Ovary (tissue), 9 donors: ENCODE data around the gene MYO5B. TPM values are rescaled to one million over a fixed set of nuclear protein-coding genes. Genes with fewer than 3 reads are reported as not detected.

Experiments
- DNase-seq, 5 donors: peaks; one replicate each; pipeline ENCODE4 v3.0.0-alpha.2; 2019 to 2020
- H3K27ac ChIP-seq, 2 donors: fragments of 200-600 bp; one replicate each; pipeline versions ENCODE4 v1.5.1 to v1.8.0; 2019 to 2022
- H3K27me3 ChIP-seq: fragments of 200-600 bp; one replicate; pipeline ENCODE4 v1.8.0; 2022
- H3K36me3 ChIP-seq: fragments of 200-600 bp; sonication (generic); one replicate; pipeline ENCODE4 v1.5.1; 2019
- H3K4me1 ChIP-seq: one replicate; pipeline ENCODE4 v1.8.1; 2013; ENCODE audit warnings: mild to moderate bottlenecking, moderate library complexity; ENCODE audit not compliant: insufficient read depth
- H3K4me3 ChIP-seq: fragments of 200-600 bp; sonication (generic); one replicate; pipeline ENCODE4 v1.5.1; 2017
- H3K9me3 ChIP-seq, 2 donors: fragments of 200-600 bp in 1 of 2; sonication (generic) in 1 of 2; one replicate each; pipeline versions ENCODE4 v1.5.1 to v1.8.1; 2013 to 2019; ENCODE audit warnings: mild to moderate bottlenecking in 1 of 2, moderate library complexity in 1 of 2
- CTCF ChIP-seq, 3 donors: fragments of 450-650 bp in 2 of 3; fragments of 200-600 bp in 1 of 3; IDR thresholded peaks; one replicate each; pipeline versions ENCODE4 v1.5.1 to v1.8.0; 2016 to 2022; ENCODE audit warnings: antibody characterized with exemption in 3 of 3, mild to moderate bottlenecking in 1 of 3
- EP300 ChIP-seq: sonication (generic); formaldehyde crosslinking; IDR thresholded peaks from one replicate; pipeline ENCODE4 v1.6.1; 2017; ENCODE audit warnings: antibody characterized with exemption
- POLR2A ChIP-seq: fragments of 450-650 bp; IDR thresholded peaks from one replicate; pipeline ENCODE4 v1.6.1; 2017; ENCODE audit warnings: antibody characterized with exemption, mild to moderate bottlenecking, moderate library complexity
- WGBS, 3 donors: extraction: QIAGEN DNeasy Blood & Tissue Kit in 1 of 3; methylation state at CpG; one replicate each; pipeline versions ENCODE4 v1.1.5 to v1.1.7; 2013 to 2017; 5-methylcytosine and 5-hydroxymethylcytosine counted together
- intact Hi-C, 4 donors: fragments of 100-400 bp; cut with DNase I; formaldehyde crosslinking; loops; one replicate each; pipeline versions ENCODE4 v1.11.0 to v1.15.1; 2022 to 2023
- polyA plus RNA-seq, 2 donors: library from polyadenylated mRNA; stranded (reverse); fragments of 200-250 nt in 1 of 2; fragments of 350-450 nt in 1 of 2; fragmentation: Illumina TruSeq in 1 of 2; extraction: RNeasy Lipid Tissue Mini Kit (QIAGEN cat#74804) in 1 of 2; gene quantifications; one replicate each; pipeline ENCODE4 v1.2.3, GENCODE V29; 2013 to 2014
- total RNA-seq, 7 donors: library from RNA; depleted of rRNA in 2 of 7; stranded (reverse); fragments of >200 nt in 2 of 7; fragmentation: NEBNext Ultra II Directional in 3 of 7; extraction: Animal tissue kit (Norgen Biotek cat#: 25700) in 3 of 7; gene quantifications; one replicate each; pipeline versions ENCODE4 v1.1.0 to v1.2.4, GENCODE V29; 2016 to 2023
- donor health status: DM: no; HTN: no; CAD: no; lungs with moderate emphysema.
- donor health status: DM: no; HTN: no; CAD: no.
- donor health status: Bipolar disorder and iron deficiency.
- donor health status: DM: yes; HTN: yes; CAD: no.
- donor health status: DM: no; HTN: no; CAD: no.
- donor health status: DM: yes; HTN: yes; CAD: no.

The MYO5B gene
- total and polyA plus RNA-seq, 9 donors, result 0.25 to 25.5 (median 1.5) TPM

- no peaks in the 10 kb centered on the region for H3K27me3 ChIP-seq
- H3K9me3 ChIP-seq, result no peaks in the 10 kb centered on the region
- intact Hi-C loops, result no loop called here
- H3K4me3 ChIP-seq, result no peak overlapping the region
- no peak for DNase-seq
- H3K36me3 ChIP-seq, result no peaks in the 10 kb centered on the region
- H3K27ac ChIP-seq, result no peak overlapping the region
- no peak for TF ChIP-seq CTCF (IDR thresholded peaks at IDR 0.05)
- no peak for TF ChIP-seq POLR2A
- H3K4me1 ChIP-seq, result no peaks in the 10 kb centered on the region
- WGBS, 3 donors, result 84 to 90% (median 86%) methylated on average over 2 of the region's 2 CpGs
These were observed 272.7 kb downstream of the MYO5B start for GRCh38 chr18:49922228-49922627.

- TF ChIP-seq CTCF (IDR thresholded peaks at IDR 0.05) (no peak), EP300 (no peak), POLR2A (no peak)
- no peaks in the 10 kb centered on the region for H3K36me3 ChIP-seq
- H3K27ac ChIP-seq, result no peak overlapping the region
- H3K27me3 ChIP-seq, result no peaks in the 10 kb centered on the region
- WGBS, 3 donors, result 42 to 51% (median 47%) methylated on average over 12 of the region's 12 CpGs
- intact Hi-C loops, result no loop called here
- no peaks in the 10 kb centered on the region for H3K4me1 ChIP-seq
- no peak overlapping the region for H3K4me3 ChIP-seq
- DNase-seq, result no peak
- H3K9me3 ChIP-seq, result no peaks in the 10 kb centered on the region
These were observed 273.5 kb downstream of the MYO5B start for GRCh38 chr18:49921318-49921985.

GRCh38 chr18:49920731-49921130 is 274.2 kb downstream of the MYO5B start:
- H3K4me1 ChIP-seq, result no peaks in the 10 kb centered on the region
- no peaks in the 10 kb centered on the region for H3K36me3 ChIP-seq
- no peak for DNase-seq
- intact Hi-C loops, result no loop called here
- 53 to 69% (median 55%) methylated on average over 6 of the region's 6 CpGs for WGBS, 3 donors
- TF ChIP-seq POLR2A, result no peak
- no peak for TF ChIP-seq CTCF (IDR thresholded peaks at IDR 0.05)
- no peak for TF ChIP-seq EP300
- H3K27ac ChIP-seq, result no peak overlapping the region
- H3K4me3 ChIP-seq, result no peak overlapping the region
- H3K9me3 ChIP-seq, result no peaks in the 10 kb centered on the region
- no peaks in the 10 kb centered on the region for H3K27me3 ChIP-seq

GRCh38 chr18:49917742-49918141 is 277.2 kb downstream of the MYO5B start:
- Histone ChIP-seq H3K36me3 (no peaks in the 10 kb centered on the region), H3K9me3 (no peaks in the 10 kb centered on the region), H3K4me1 (no peaks in the 10 kb centered on the region), H3K27ac (no peak overlapping the region), H3K4me3 (no peak overlapping the region), H3K27me3 (no peaks in the 10 kb centered on the region)
- intact Hi-C loops, result no loop called here
- no peak for DNase-seq
- 86 to 91% (median 90%) methylated on average over 5 of the region's 5 CpGs for WGBS, 3 donors
- TF ChIP-seq EP300, result no peak
- TF ChIP-seq POLR2A, result no peak
- TF ChIP-seq CTCF (IDR thresholded peaks at IDR 0.05), result no peak
